SU-DHL-6 (cell line): ENCODE data around the gene FLT1.

ENCODE experiments used
- H2AFZ ChIP-seq: fragments of 200-600 bp; sonication (generic); 2 replicates; pipeline ENCODE4 v1.6.1; 2014; ENCODE audit warnings: low read depth, mild to moderate bottlenecking, moderate library complexity, mixed read lengths, antibody characterized with exemption, low read length; ENCODE audit not compliant: severe bottlenecking
- H3F3A ChIP-seq: fragments of 200-600 bp; shearing (Covaris generic); 2 replicates; pipeline ENCODE4 v1.6.0; 2016; ENCODE audit warnings: antibody characterized with exemption, mild to moderate bottlenecking; ENCODE audit not compliant: insufficient read depth
- H3K27ac ChIP-seq: fragments of 200-600 bp; sonication (generic); 2 replicates; pipeline ENCODE4 v1.5.1; 2016; ENCODE audit warnings: low read depth, mild to moderate bottlenecking, low read length, moderate library complexity, mixed read lengths
- H3K27me3 ChIP-seq: fragments of 200-600 bp; sonication (generic), shearing (Covaris generic); 2 replicates; pipeline ENCODE4 v1.6.0; 2014; ENCODE audit warnings: mild to moderate bottlenecking, low read length
- H3K36me3 ChIP-seq: fragments of 200-600 bp; sonication (generic); 2 replicates; pipeline ENCODE4 v1.6.1; 2014; ENCODE audit warnings: mild to moderate bottlenecking, low read length, mixed read lengths
- H3K4me2 ChIP-seq: fragments of 300-600, 200-600 bp; shearing (Covaris generic), sonication (generic); 2 replicates; pipeline ENCODE4 v1.6.0; 2014; ENCODE audit warnings: low read length, low read depth, mild to moderate bottlenecking; ENCODE audit not compliant: poor library complexity, severe bottlenecking
- H3K4me3 ChIP-seq: fragments of 200-600 bp; sonication (generic); 2 replicates; pipeline ENCODE4 v1.5.1; 2014; ENCODE audit warnings: antibody characterized with exemption, low read length, mild to moderate bottlenecking, mixed read lengths; ENCODE audit not compliant: insufficient read depth, poor library complexity, severe bottlenecking
- H3K79me2 ChIP-seq: fragments of 200-600 bp; sonication (generic); 2 replicates; pipeline ENCODE4 v1.6.1; 2014; ENCODE audit warnings: mild to moderate bottlenecking, low read length, moderate library complexity; ENCODE audit not compliant: insufficient read depth
- H3K9ac ChIP-seq: fragments of 200-600 bp; sonication (generic); 2 replicates; pipeline ENCODE4 v1.7.0; 2014; ENCODE audit warnings: mild to moderate bottlenecking, low read length
- H3K9me2 ChIP-seq: fragments of 200-600 bp; sonication (generic); replicated peaks from 2 replicates; pipeline ENCODE4 v1.6.1; 2014; ENCODE audit warnings: low read length; ENCODE audit not compliant: insufficient read depth
- H3K9me3 ChIP-seq: fragments of 200-600 bp; sonication (generic); 2 replicates; pipeline ENCODE4 v1.6.1; 2014; ENCODE audit warnings: low read length, mixed read lengths; ENCODE audit not compliant: insufficient read depth
- H4K20me1 ChIP-seq: fragments of 200-600 bp; sonication (generic); 2 replicates; pipeline ENCODE4 v1.6.1; 2014; ENCODE audit warnings: low read depth, mild to moderate bottlenecking, antibody characterized with exemption, low read length, moderate library complexity, mixed read lengths
- EZH2phosphoT487 ChIP-seq: fragments of 200-600 bp; sonication (generic), shearing (Covaris generic); conservative IDR thresholded peaks from 2 replicates; pipeline ENCODE4 v1.6.1; 2018; ENCODE audit warnings: mild to moderate bottlenecking, antibody characterized with exemption, low read length, moderate library complexity, mixed read lengths
- TF ChIP-seq, protein P1 (sequence below): fragments of 200-600 bp; sonication (generic); IDR thresholded peaks from one replicate; pipeline ENCODE4 v1.5.1; 2017; ENCODE audit warnings: antibody characterized with exemption, mild to moderate bottlenecking, low read length, moderate library complexity; ENCODE audit not compliant: insufficient read depth, poor library complexity, severe bottlenecking

Gene FLT1

DNA sequence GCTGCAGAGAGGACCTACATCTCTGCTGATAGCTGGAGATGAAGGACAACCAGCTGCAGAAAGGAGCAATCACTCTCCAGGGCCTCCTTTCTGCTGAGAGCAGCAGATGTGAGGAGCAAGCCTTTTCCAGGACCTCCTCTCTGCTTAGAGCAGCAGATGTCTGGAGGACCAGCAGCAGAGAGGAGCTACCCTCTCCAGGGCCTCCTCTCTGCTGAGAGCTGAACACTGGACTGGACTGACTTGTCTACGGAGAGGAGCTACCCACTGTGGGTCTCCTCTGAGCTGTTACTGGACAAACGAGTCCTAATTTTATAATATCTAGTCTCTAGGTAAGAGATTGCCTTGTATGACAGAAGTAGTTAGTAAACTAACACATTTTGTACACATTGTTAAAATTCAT lies 40.8 kb upstream of the FLT1 start:
- H3F3A ChIP-seq, result no peaks in the 10 kb centered on the region
- no peaks in the 10 kb centered on the region for H3K9me3 ChIP-seq
- no peaks in the 10 kb centered on the region for H3K9me2 ChIP-seq
- H3K9ac ChIP-seq, result no peak overlapping the region
- no peak overlapping the region for H3K4me2 ChIP-seq
- no peaks in the 10 kb centered on the region for H3K27me3 ChIP-seq
- H3K79me2 ChIP-seq, result no peaks in the 10 kb centered on the region
- H4K20me1 ChIP-seq, result no peaks in the 10 kb centered on the region
- H3K4me3 ChIP-seq, result no peak overlapping the region
- H3K27ac ChIP-seq, result no peak overlapping the region
- TF ChIP-seq, protein P1, sequence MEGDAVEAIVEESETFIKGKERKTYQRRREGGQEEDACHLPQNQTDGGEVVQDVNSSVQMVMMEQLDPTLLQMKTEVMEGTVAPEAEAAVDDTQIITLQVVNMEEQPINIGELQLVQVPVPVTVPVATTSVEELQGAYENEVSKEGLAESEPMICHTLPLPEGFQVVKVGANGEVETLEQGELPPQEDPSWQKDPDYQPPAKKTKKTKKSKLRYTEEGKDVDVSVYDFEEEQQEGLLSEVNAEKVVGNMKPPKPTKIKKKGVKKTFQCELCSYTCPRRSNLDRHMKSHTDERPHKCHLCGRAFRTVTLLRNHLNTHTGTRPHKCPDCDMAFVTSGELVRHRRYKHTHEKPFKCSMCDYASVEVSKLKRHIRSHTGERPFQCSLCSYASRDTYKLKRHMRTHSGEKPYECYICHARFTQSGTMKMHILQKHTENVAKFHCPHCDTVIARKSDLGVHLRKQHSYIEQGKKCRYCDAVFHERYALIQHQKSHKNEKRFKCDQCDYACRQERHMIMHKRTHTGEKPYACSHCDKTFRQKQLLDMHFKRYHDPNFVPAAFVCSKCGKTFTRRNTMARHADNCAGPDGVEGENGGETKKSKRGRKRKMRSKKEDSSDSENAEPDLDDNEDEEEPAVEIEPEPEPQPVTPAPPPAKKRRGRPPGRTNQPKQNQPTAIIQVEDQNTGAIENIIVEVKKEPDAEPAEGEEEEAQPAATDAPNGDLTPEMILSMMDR, result no peak
- no peaks in the 10 kb centered on the region for H3K36me3 ChIP-seq
- H2AFZ ChIP-seq, result no peak overlapping the region

DNA sequence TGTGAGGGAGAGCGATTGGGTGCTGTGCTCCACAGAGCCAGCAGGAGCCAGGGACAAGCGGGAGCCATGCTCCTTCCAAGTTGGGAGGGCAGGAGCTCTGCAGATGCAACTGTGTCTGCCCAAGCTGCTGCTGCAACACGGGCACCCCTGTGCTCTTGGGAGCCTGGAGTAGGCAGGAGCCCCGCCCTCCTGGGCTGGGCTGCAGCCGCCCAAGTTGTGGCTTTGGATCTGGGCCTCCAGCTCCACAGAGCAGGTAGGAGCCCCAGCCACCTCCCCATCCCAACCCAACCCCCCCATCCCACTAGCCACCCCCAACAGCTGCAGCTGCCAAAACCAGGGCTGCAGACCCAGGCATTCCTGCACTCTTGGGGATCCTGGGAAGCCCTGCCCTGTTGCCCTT lies 39.9 kb upstream of the FLT1 start:
- Histone ChIP-seq H2AFZ (no peak overlapping the region), H3K9me3 (no peaks in the 10 kb centered on the region), H3K27me3 (no peaks in the 10 kb centered on the region), H3K27ac (no peak overlapping the region), H3K4me2 (no peak overlapping the region), H3K36me3 (no peaks in the 10 kb centered on the region), H4K20me1 (no peaks in the 10 kb centered on the region), H3K79me2 (no peaks in the 10 kb centered on the region), H3K9me2 (no peaks in the 10 kb centered on the region), H3K9ac (no peak overlapping the region), H3K4me3 (no peak overlapping the region), H3F3A (no peaks in the 10 kb centered on the region)
- TF ChIP-seq EZH2phosphoT487, result no peak
- TF ChIP-seq, protein P1, result no peak

DNA sequence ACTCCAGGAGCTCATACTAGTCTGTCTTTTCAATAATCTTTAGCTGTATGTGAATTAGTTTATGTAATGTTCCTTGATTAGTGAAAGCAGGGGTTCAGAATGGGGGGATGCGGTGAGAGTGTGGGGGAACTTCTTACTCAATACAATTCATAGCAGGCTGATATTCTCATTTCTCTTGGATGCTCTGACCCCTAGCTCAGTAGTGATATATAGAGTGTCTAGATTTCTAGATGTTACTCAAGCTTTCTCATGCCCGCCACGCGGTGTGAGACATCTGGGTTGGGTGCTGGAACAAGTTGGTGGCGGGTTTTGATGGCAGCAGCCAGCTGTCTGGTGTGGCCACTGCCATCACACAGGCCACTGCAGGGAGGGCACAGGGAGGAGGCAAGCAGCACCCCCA lies 39.3 kb upstream of the FLT1 start:
- TF ChIP-seq, protein P1, result no peak
- TF ChIP-seq EZH2phosphoT487, result no peak
- H3F3A ChIP-seq, result no peaks in the 10 kb centered on the region
- H3K9me3 ChIP-seq, result no peaks in the 10 kb centered on the region
- H3K9ac ChIP-seq, result no peak overlapping the region
- no peak overlapping the region for H3K4me3 ChIP-seq
- no peaks in the 10 kb centered on the region for H4K20me1 ChIP-seq
- no peaks in the 10 kb centered on the region for H3K36me3 ChIP-seq
- no peaks in the 10 kb centered on the region for H3K27me3 ChIP-seq
- H3K9me2 ChIP-seq, result no peaks in the 10 kb centered on the region
- no peak overlapping the region for H3K4me2 ChIP-seq
- no peaks in the 10 kb centered on the region for H3K79me2 ChIP-seq
- no peak overlapping the region for H2AFZ ChIP-seq
- H3K27ac ChIP-seq, result no peak overlapping the region
